ENCODE measurements around the gene TMEM240.
"Not testable (repeated sequence)": the region's sequence is repeated elsewhere in the genome, so short reads cannot be mapped to it uniquely, and the experiment has no call there.

The TMEM240 gene

GRCh38 chr1:1527092-1527816 lies 13.2 kb downstream of the TMEM240 start:
- no peak overlapping the region for H3K4me3 ChIP-seq (ENCODE audit: low read depth, low read length)
- no peaks in the 10 kb centered on the region for H3K4me1 ChIP-seq
- no peak overlapping the region for H2AFZ ChIP-seq
- H3K36me3 ChIP-seq (ENCODE audit: control insufficient read depth, insufficient read depth, low read length), result no peaks in the 10 kb centered on the region
- no peak overlapping the region for H3K9ac ChIP-seq
- TF ChIP-seq, protein P1, sequence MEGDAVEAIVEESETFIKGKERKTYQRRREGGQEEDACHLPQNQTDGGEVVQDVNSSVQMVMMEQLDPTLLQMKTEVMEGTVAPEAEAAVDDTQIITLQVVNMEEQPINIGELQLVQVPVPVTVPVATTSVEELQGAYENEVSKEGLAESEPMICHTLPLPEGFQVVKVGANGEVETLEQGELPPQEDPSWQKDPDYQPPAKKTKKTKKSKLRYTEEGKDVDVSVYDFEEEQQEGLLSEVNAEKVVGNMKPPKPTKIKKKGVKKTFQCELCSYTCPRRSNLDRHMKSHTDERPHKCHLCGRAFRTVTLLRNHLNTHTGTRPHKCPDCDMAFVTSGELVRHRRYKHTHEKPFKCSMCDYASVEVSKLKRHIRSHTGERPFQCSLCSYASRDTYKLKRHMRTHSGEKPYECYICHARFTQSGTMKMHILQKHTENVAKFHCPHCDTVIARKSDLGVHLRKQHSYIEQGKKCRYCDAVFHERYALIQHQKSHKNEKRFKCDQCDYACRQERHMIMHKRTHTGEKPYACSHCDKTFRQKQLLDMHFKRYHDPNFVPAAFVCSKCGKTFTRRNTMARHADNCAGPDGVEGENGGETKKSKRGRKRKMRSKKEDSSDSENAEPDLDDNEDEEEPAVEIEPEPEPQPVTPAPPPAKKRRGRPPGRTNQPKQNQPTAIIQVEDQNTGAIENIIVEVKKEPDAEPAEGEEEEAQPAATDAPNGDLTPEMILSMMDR (IDR thresholded peaks at IDR 0.05), result no peak
- H3K9me3 ChIP-seq (ENCODE audit: control insufficient read depth, low read length), result no peaks in the 10 kb centered on the region
- H3K27me3 ChIP-seq (ENCODE audit: control insufficient read depth, insufficient read depth, low read length), result no peaks in the 10 kb centered on the region
- H3K4me2 ChIP-seq (ENCODE audit: low read length), result no peak overlapping the region
- no peak overlapping the region for H3K27ac ChIP-seq
- no peaks in the 10 kb centered on the region for H3K79me2 ChIP-seq

GRCh38 chr1:1526476-1526875 lies 13.9 kb downstream of the TMEM240 start:
- not testable (repeated sequence) for H3K4me2 ChIP-seq (ENCODE audit: low read length); H3K9ac ChIP-seq; H3K27ac ChIP-seq; H3K4me1 ChIP-seq; H2AFZ ChIP-seq; H3K36me3 ChIP-seq (ENCODE audit: control insufficient read depth, insufficient read depth, low read length); H3K4me3 ChIP-seq (ENCODE audit: low read depth, low read length); H3K27me3 ChIP-seq (ENCODE audit: control insufficient read depth, insufficient read depth, low read length); H3K79me2 ChIP-seq; H3K9me3 ChIP-seq (ENCODE audit: control insufficient read depth, low read length)

DNA sequence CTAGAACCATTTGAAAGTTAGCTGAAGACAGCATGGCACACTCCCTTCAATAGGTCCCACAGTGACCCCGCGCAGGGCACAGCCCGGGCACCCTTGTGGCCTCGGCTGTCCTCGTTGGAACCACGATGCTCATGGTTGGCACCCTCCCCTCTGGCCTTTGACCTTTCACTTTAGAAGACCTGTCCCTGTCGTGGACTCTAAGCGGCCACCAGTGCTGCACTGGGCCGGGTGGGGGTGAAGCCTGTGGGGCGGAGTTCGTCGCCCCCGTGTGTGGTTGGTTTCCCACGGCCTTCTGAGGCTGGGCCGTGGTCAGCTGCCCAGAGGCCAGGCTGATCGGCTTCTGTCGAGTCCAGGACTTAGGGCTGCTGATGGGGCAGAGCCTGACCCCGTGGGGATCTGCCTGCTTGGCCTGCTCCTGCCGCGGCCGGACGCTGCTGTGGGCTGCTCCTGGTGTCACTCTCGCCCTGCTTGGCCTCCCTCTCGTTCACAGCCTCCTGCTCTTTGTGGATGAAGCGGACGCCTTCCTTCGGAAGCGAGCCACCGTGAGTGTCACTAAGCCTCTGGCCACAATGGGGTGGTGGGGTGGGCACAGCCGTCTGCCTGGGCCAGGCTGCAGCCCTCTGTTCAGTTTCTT lies 15.6 kb downstream of the TMEM240 start:
- H3K36me3 ChIP-seq (ENCODE audit: control insufficient read depth, insufficient read depth, low read length), result not testable (repeated sequence)

GRCh38 chr1:1523651-1524050 lies 16.8 kb downstream of the TMEM240 start:
- not testable (repeated sequence) for H3K36me3 ChIP-seq (ENCODE audit: control insufficient read depth, insufficient read depth, low read length); H3K4me1 ChIP-seq; H2AFZ ChIP-seq; H3K9me3 ChIP-seq (ENCODE audit: control insufficient read depth, low read length); H3K79me2 ChIP-seq; H3K27ac ChIP-seq; H3K9ac ChIP-seq; H3K27me3 ChIP-seq (ENCODE audit: control insufficient read depth, insufficient read depth, low read length); H3K4me3 ChIP-seq (ENCODE audit: low read depth, low read length); H3K4me2 ChIP-seq (ENCODE audit: low read length)

More for the DNA sequence above, 15.6 kb downstream of the TMEM240 start:
- H3K27me3 ChIP-seq (ENCODE audit: control insufficient read depth, insufficient read depth, low read length); H3K9me3 ChIP-seq (ENCODE audit: control insufficient read depth, low read length); H3K4me3 ChIP-seq (ENCODE audit: low read depth, low read length); H3K27ac ChIP-seq; H2AFZ ChIP-seq; H3K9ac ChIP-seq; H3K79me2 ChIP-seq; H3K4me1 ChIP-seq; H3K4me2 ChIP-seq (ENCODE audit: low read length): not testable (repeated sequence)

DNA sequence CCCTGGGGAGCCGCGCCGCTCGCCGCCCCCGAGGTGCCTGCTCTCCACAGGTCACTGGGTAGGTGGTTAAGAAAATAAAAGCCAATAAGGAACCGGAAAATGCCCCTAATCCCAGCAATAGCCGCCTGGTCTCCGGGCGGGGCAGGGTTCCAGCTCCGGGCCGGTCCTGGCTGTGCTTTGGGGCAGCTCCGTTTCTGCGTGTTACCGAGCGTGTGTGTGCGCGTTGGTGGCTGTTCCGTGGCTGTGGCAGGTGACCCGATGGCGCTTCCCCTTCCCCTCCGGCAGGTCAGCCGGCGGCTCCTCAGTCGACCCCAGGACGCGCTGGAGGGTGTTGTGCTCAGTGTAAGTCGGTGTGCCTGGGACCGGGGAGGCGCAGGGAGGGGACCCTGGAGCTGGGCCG lies 17.2 kb downstream of the TMEM240 start:
- not testable (repeated sequence) for H3K27me3 ChIP-seq (ENCODE audit: control insufficient read depth, insufficient read depth, low read length); H3K4me2 ChIP-seq (ENCODE audit: low read length); H3K79me2 ChIP-seq; H3K9me3 ChIP-seq (ENCODE audit: control insufficient read depth, low read length); H3K4me3 ChIP-seq (ENCODE audit: low read depth, low read length); H3K36me3 ChIP-seq (ENCODE audit: control insufficient read depth, insufficient read depth, low read length); H3K27ac ChIP-seq; H2AFZ ChIP-seq; H3K9ac ChIP-seq; H3K4me1 ChIP-seq

GRCh38 chr1:1522536-1522935 lies 17.9 kb downstream of the TMEM240 start:
- not testable (repeated sequence) for H3K9ac ChIP-seq; H3K79me2 ChIP-seq; H3K27ac ChIP-seq; H3K27me3 ChIP-seq (ENCODE audit: control insufficient read depth, insufficient read depth, low read length); H3K4me1 ChIP-seq; H3K36me3 ChIP-seq (ENCODE audit: control insufficient read depth, insufficient read depth, low read length); H3K4me3 ChIP-seq (ENCODE audit: low read depth, low read length); H3K9me3 ChIP-seq (ENCODE audit: control insufficient read depth, low read length); H2AFZ ChIP-seq; H3K4me2 ChIP-seq (ENCODE audit: low read length)

DNA sequence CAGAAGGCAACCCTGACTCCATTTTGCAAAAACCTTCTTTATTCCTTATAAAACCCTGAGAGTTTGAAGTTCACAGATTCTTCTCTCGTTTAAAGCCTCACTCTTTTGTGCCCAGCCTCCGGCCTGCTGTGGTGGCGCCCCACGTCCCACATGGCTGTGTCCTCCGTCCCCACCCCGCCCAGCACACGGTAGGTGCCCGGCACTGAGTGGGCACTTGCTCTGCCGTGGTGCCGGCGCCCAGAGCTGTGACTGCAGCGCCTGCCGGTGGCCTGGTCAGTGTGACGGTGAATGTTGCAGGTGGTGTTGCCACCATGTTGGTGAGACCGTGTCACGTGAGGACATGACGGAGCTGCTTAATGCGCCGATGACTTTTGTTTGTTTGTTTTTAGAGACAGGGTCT lies 19.1 kb downstream of the TMEM240 start:
- no peak overlapping the region for H3K4me3 ChIP-seq (ENCODE audit: low read depth, low read length)
- H3K27ac ChIP-seq, result no peak overlapping the region
- no peaks in the 10 kb centered on the region for H3K27me3 ChIP-seq (ENCODE audit: control insufficient read depth, insufficient read depth, low read length)
- H2AFZ ChIP-seq, result no peak overlapping the region
- H3K9ac ChIP-seq, result no peak overlapping the region
- TF ChIP-seq, protein P1 (IDR thresholded peaks at IDR 0.05), result no peak
- no peaks in the 10 kb centered on the region for H3K4me1 ChIP-seq
- H3K9me3 ChIP-seq (ENCODE audit: control insufficient read depth, low read length), result no peaks in the 10 kb centered on the region
- H3K36me3 ChIP-seq (ENCODE audit: control insufficient read depth, insufficient read depth, low read length), result no peaks in the 10 kb centered on the region
- no peak overlapping the region for H3K4me2 ChIP-seq (ENCODE audit: low read length)
- no peaks in the 10 kb centered on the region for H3K79me2 ChIP-seq

DNA sequence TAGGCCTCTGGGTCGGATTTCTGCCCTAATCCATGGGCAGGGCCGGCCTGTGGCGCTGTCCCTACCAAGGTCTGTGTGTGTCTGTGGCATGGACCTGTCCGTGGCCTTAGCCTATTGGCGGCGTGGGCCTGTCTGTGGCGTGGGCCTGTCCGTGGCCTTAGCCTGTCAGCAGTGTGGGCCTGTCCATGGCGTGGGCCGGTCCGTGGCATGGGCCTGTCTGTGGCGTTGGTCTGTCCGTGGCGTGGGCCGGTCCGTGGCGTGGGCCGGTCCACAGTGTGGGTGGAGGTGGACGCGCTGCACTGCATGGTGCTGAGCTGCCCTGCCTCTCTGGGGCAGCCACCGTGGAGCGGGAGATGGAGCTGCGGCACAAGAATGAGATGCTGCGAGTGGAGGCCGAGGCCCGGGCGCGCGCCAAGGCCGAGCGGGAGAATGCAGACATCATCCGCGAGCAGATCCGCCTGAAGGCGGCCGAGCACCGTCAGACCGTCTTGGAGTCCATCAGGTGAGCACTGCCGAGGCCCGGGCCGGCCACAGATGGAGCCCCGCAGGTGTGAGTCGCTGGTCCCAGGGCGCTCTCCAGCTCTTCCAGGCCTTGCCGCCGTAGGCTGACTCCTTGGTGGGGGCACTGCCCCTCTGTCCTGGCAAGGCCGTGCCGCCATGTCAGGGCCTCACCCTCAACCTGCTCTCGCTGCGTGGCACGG lies 20.5 kb downstream of the TMEM240 start:
- not testable (repeated sequence) for H3K4me1 ChIP-seq; H3K27me3 ChIP-seq (ENCODE audit: control insufficient read depth, insufficient read depth, low read length); H3K36me3 ChIP-seq (ENCODE audit: control insufficient read depth, insufficient read depth, low read length); H3K9me3 ChIP-seq (ENCODE audit: control insufficient read depth, low read length); H3K9ac ChIP-seq; H3K4me3 ChIP-seq (ENCODE audit: low read depth, low read length); H2AFZ ChIP-seq; H3K27ac ChIP-seq; H3K4me2 ChIP-seq (ENCODE audit: low read length); H3K79me2 ChIP-seq

GRCh38 chr1:1518621-1519007 lies 21.8 kb downstream of the TMEM240 start:
- not testable (repeated sequence) for H3K27me3 ChIP-seq (ENCODE audit: control insufficient read depth, insufficient read depth, low read length); H3K27ac ChIP-seq; H3K9ac ChIP-seq; H3K4me1 ChIP-seq; H3K4me2 ChIP-seq (ENCODE audit: low read length); H3K79me2 ChIP-seq; H3K4me3 ChIP-seq (ENCODE audit: low read depth, low read length); H3K9me3 ChIP-seq (ENCODE audit: control insufficient read depth, low read length); H3K36me3 ChIP-seq (ENCODE audit: control insufficient read depth, insufficient read depth, low read length); H2AFZ ChIP-seq

Data from parathyroid adenoma (tissue), 2 donors.